ENCODE results near the gene ACO1. TPM values are rescaled to one million over a fixed set of nuclear protein-coding genes. Genes with fewer than 3 reads are reported as not detected.

The ACO1 gene
- total RNA-seq, 4 donors from 2014 or later: 44.6 to 57.6 (median 45.3) TPM

DNA sequence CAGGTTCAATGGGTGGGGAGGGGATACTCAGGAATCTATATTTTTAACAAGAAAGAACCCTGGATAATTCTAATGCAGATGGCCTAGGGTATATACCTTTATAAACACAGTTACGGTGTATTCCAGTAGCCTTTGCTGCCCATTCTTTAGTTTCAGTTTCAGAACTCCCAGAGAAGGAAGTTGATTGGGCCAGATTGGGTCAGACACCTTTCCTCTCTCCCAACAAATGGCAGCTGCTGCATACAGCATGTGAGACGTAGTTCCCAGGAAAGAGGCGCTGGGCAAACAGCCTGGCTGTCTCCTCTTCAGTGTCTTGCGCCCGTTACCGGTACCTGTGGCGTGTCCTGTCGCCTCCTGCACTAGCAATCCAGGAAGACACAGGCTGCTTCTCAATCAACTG lies 20.4 kb downstream of the ACO1 start:
- Histone ChIP-seq H3K4me3 (replicated peaks in 1 of 3) (no peak overlapping the region), H3K36me3 (peaks cover 29 to 33% of the 10 kb centered on the region in 2 donors), H3K4me1 (peaks cover 6 to 14% of the 10 kb centered on the region in 2 donors), H3K9me3 (no peaks in the 10 kb centered on the region), H3K27me3 (no peaks in the 10 kb centered on the region), H3K27ac (no peak overlapping the region)
- WGBS, 2 donors: 82% methylated on average over 8 of the region's 8 CpGs
- TF ChIP-seq POLR2A (IDR thresholded peaks at IDR 0.05) (no peak), CTCF (IDR thresholded peaks at IDR 0.05) (no peak)
- no peak for DNase-seq
- intact Hi-C loops (cut with DNase I): no loop called here

DNA sequence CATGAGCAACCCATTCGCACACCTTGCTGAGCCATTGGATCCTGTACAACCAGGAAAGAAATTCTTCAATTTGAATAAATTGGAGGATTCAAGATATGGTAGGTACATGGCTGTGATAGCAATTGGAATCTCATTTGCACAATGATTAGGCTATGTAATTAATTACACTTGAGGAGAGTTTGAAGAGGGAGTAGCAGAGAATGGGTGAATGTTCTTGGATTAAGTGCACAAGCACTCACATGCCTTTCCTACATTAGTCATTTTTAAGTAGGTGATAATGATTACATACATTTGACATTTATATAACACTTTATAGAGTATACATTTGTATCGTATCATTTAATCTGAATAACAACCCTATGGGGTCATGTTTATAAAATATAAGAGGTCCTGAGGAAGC lies 21.1 kb downstream of the ACO1 start:
- WGBS, 2 donors: 95 to 98% methylated on average over 2 of the region's 2 CpGs
- intact Hi-C loops (cut with DNase I): no loop called here
- Histone ChIP-seq H3K36me3 (peaks cover 32 to 34% of the 10 kb centered on the region in 2 donors), H3K4me1 (peaks cover 6 to 14% of the 10 kb centered on the region in 2 donors), H3K27me3 (no peaks in the 10 kb centered on the region), H3K4me3 (replicated peaks in 1 of 3) (no peak overlapping the region), H3K27ac (no peak overlapping the region), H3K9me3 (no peaks in the 10 kb centered on the region)
- DNase-seq: no peak
- TF ChIP-seq CTCF (IDR thresholded peaks at IDR 0.05) (no peak), POLR2A (IDR thresholded peaks at IDR 0.05) (no peak)

GRCh38 chr9:32406046-32406445 lies 21.6 kb downstream of the ACO1 start:
- Histone ChIP-seq H3K36me3 (peaks cover 35 to 37% of the 10 kb centered on the region in 2 donors), H3K27ac (no peak overlapping the region), H3K27me3 (no peaks in the 10 kb centered on the region), H3K4me1 (peaks cover 6 to 14% of the 10 kb centered on the region in 2 donors), H3K4me3 (replicated peaks in 1 of 3) (no peak overlapping the region), H3K9me3 (no peaks in the 10 kb centered on the region)
- intact Hi-C loops (cut with DNase I): no loop called here
- TF ChIP-seq CTCF (IDR thresholded peaks at IDR 0.05) (no peak), POLR2A (IDR thresholded peaks at IDR 0.05) (no peak)
- 96% methylated on average over 3 of the region's 3 CpGs for WGBS, 2 donors
- DNase-seq: no peak

GRCh38 chr9:32411753-32412152 lies 27.3 kb downstream of the ACO1 start:
- no peaks in the 10 kb centered on the region for H3K9me3 ChIP-seq
- WGBS, 2 donors: 94 to 96% methylated on average over 3 of the region's 3 CpGs
- H3K4me3 ChIP-seq (replicated peaks in 1 of 3): no peak overlapping the region
- peaks cover 22 to 28% of the 10 kb centered on the region in 2 donors for H3K36me3 ChIP-seq
- intact Hi-C loops (cut with DNase I): no loop called here
- H3K4me1 ChIP-seq: peaks cover 9 to 21% of the 10 kb centered on the region in 2 donors
- H3K27me3 ChIP-seq: no peaks in the 10 kb centered on the region
- no peak overlapping the region for H3K27ac ChIP-seq
- TF ChIP-seq CTCF (IDR thresholded peaks at IDR 0.05): no peak
- TF ChIP-seq POLR2A (IDR thresholded peaks at IDR 0.05): no peak
- no peak for DNase-seq

DNA sequence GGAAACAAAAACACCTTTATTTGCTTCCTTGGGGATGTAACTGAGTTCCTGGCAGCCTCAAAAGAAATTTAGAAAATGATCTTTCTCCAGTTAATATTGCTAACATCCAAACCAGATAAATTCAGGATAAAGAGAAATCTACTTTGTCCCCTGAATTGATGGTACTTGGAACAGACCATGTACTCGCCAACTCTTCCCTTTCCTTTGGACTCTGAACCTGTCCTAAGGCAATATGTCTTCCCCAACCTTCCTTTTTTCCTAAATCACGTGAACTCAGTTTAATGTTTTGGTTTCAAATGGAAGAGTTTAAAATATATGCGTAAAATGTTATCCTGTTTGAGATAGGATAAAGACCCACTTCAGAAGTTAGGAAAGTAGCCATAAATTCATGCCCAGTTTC lies 28.0 kb downstream of the ACO1 start:
- Histone ChIP-seq H3K27ac (no peak overlapping the region), H3K9me3 (no peaks in the 10 kb centered on the region), H3K27me3 (no peaks in the 10 kb centered on the region), H3K36me3 (peaks cover 15 to 24% of the 10 kb centered on the region in 2 donors), H3K4me3 (replicated peaks in 1 of 3) (no peak overlapping the region), H3K4me1 (peaks cover 9 to 21% of the 10 kb centered on the region in 2 donors)
- WGBS, 2 donors: 97 to 98% methylated on average over 3 of the region's 3 CpGs
- TF ChIP-seq POLR2A (IDR thresholded peaks at IDR 0.05) (no peak), CTCF (IDR thresholded peaks at IDR 0.05) (no peak)
- intact Hi-C loops (cut with DNase I): no loop called here
- no peak for DNase-seq

Data from thyroid gland (tissue), 4 donors.